GM12878 (cell line): ENCODE data around the gene TOM1L1. TPM values are rescaled to one million over a fixed set of nuclear protein-coding genes. Genes with fewer than 3 reads are reported as not detected.

ENCODE experiments used
- ATAC-seq: fragments of 200-7000 bp; cut with Tn5 transposase; 3 replicates; pipeline ENCODE4 v1.9.1; 2020; ENCODE audit warnings: mild to moderate bottlenecking, moderate library complexity
- BruUV-seq: library from RNA; stranded (reverse); fragments of 400-500 nt; replicated peaks from 2 replicates; lab custom pipeline; 2021; lab: Mats Ljungman, UMichigan
- CTCF ChIA-PET: fragments of 300-600 bp; sonication (Branson Sonifier 250); formaldehyde crosslinking; extraction: SDS; loops from one replicate; lab custom pipeline; 2021; ENCODE audit warnings: inconsistent platforms; lab: Yijun Ruan, JAX
- POLR2A ChIA-PET: fragments of 350-600 bp; formaldehyde crosslinking; extraction: SDS; loops from one replicate; lab custom pipeline; 2021; ENCODE audit warnings: inconsistent platforms; lab: Charles Lee
- RAD21 ChIA-PET: fragments of 300-600 bp; sonication (Branson Sonifier 250); formaldehyde crosslinking; loops from one replicate; lab custom pipeline; 2023; ENCODE audit warnings: antibody characterized with exemption; ENCODE audit not compliant: unreplicated experiment; lab: Charles Lee
- SMC1A ChIA-PET: fragments of 300-600 bp; sonication (Branson Sonifier 250); formaldehyde crosslinking; loops from one replicate; lab custom pipeline; 2023; ENCODE audit not compliant: unreplicated experiment, uncharacterized antibody; lab: Charles Lee
- DNase-seq: peaks from one replicate; pipeline ENCODE4 v3.0.0-alpha.2; 2011; ENCODE audit warnings: low read depth, low spot score
- FAIRE-seq: peaks from 3 replicates; lab custom pipeline; 2011; peaks lifted over from hg19 to GRCh38; lab: Jason Lieb, UNC
- H2AFZ ChIP-seq: 2 replicates; pipeline ENCODE4 v1.6.0; 2011; ENCODE audit warnings: low read depth, low read length, control low read depth; ENCODE audit not compliant: control insufficient read depth
- H3K27ac ChIP-seq: 2 replicates; pipeline ENCODE4 v1.5.1; 2011; ENCODE audit warnings: control low read depth; ENCODE audit not compliant: control insufficient read depth, insufficient read depth
- H3K27me3 ChIP-seq, 2 experiments: replicated peaks in 1 of 2; 2 replicates each; pipeline versions ENCODE4 v1.6.0 to v1.6.1; 2011; ENCODE audit warnings: low read length in 1 of 2; ENCODE audit not compliant: control insufficient read depth in 2 of 2, insufficient read depth in 2 of 2
- H3K36me3 ChIP-seq, 2 experiments: 2 replicates each; pipeline ENCODE4 v1.5.1; 2011; ENCODE audit warnings: low read length in 1 of 2; ENCODE audit not compliant: control insufficient read depth in 2 of 2, insufficient read depth in 2 of 2
- H3K4me1 ChIP-seq: 2 replicates; pipeline ENCODE4 v1.6.1; 2011; ENCODE audit warnings: mild to moderate bottlenecking, low read length, moderate library complexity, mixed read lengths; ENCODE audit not compliant: control insufficient read depth, insufficient read depth
- H3K4me2 ChIP-seq: 2 replicates; pipeline ENCODE4 v1.6.0; 2011; ENCODE audit warnings: control low read depth; ENCODE audit not compliant: control insufficient read depth, insufficient read depth
- H3K4me3 ChIP-seq: fragments of 200-600 bp; sonication (generic); 2 replicates; pipeline ENCODE4 v1.5.1; 2016
- H3K79me2 ChIP-seq: 2 replicates; pipeline ENCODE4 v1.6.0; 2011; ENCODE audit warnings: low read length; ENCODE audit not compliant: control insufficient read depth, insufficient read depth
- H3K9ac ChIP-seq: 2 replicates; pipeline ENCODE4 v1.8.0; 2011; ENCODE audit warnings: low read length, control low read depth, mixed read lengths; ENCODE audit not compliant: control insufficient read depth, insufficient read depth
- H3K9me3 ChIP-seq: replicated peaks from 3 replicates; pipeline ENCODE4 v1.5.1; 2011; ENCODE audit warnings: mild to moderate bottlenecking, low read length; ENCODE audit not compliant: control insufficient read depth, insufficient read depth
- H4K20me1 ChIP-seq: 2 replicates; pipeline ENCODE4 v1.6.0; 2011; ENCODE audit not compliant: control insufficient read depth, insufficient read depth
- BCL11A ChIP-seq: IDR thresholded peaks from 2 replicates; pipeline ENCODE4 v1.6.1; 2011; ENCODE audit warnings: low read depth, low read length
- CTCF ChIP-seq, 3 experiments: IDR thresholded peaks in 2 of 3; conservative IDR thresholded peaks in 1 of 3; 2 replicates each; pipeline ENCODE4 v1.5.1; 2011; ENCODE audit warnings: low read depth in 3 of 3, low read length in 3 of 3, mild to moderate bottlenecking in 3 of 3, control low read depth in 2 of 3, moderate library complexity in 2 of 3, inconsistent platforms in 1 of 3, mixed read lengths in 1 of 3; ENCODE audit not compliant: control insufficient read depth in 2 of 3, insufficient read depth in 1 of 3; ENCODE audit errors: extremely low read depth in 1 of 3
- EP300 ChIP-seq, 2 experiments: fragments of 150-350 bp in 1 of 2; IDR thresholded peaks; 2 replicates each; pipeline ENCODE4 v1.6.1; 2011 to 2012; ENCODE audit warnings: low read depth in 2 of 2, low read length in 2 of 2, borderline replicate concordance in 1 of 2, improper control_type of control experiment in 1 of 2, inconsistent platforms in 1 of 2; ENCODE audit not compliant: control insufficient read depth in 1 of 2
- HCFC1 ChIP-seq: fragments of 150-350 bp; IDR thresholded peaks from 2 replicates; pipeline ENCODE4 v1.6.1; 2014; ENCODE audit warnings: low read length
- IKZF2 ChIP-seq, 2 experiments: fragments of 450-650 bp; IDR thresholded peaks; 2 replicates each; pipeline ENCODE4 v1.6.1; 2017; ENCODE audit warnings: mild to moderate bottlenecking in 2 of 2, moderate library complexity in 2 of 2
- IRF3 ChIP-seq: fragments of 450-650 bp; IDR thresholded peaks from 2 replicates; pipeline ENCODE4 v1.6.1; 2014; ENCODE audit warnings: mild to moderate bottlenecking
- MAX ChIP-seq: IDR thresholded peaks from 2 replicates; pipeline ENCODE4 v1.6.1; 2012; ENCODE audit warnings: low read depth, low read length, improper control_type of control experiment
- MYB ChIP-seq: fragments of 150-350 bp; IDR thresholded peaks from 2 replicates; pipeline ENCODE4 v1.6.1; 2014; ENCODE audit warnings: mild to moderate bottlenecking, low read depth, low read length, borderline replicate concordance
- NFYB ChIP-seq: IDR thresholded peaks from 2 replicates; pipeline ENCODE4 v1.6.1; 2011; ENCODE audit warnings: low read depth, mild to moderate bottlenecking, low read length, improper control_type of control experiment, moderate library complexity; ENCODE audit not compliant: insufficient read depth
- PAX5 ChIP-seq: IDR thresholded peaks from 2 replicates; pipeline ENCODE4 v1.6.1; 2011; ENCODE audit warnings: low read depth, low read length, borderline replicate concordance
- POLR2AphosphoS2 ChIP-seq: IDR thresholded peaks from 2 replicates; pipeline ENCODE4 v1.6.1; 2011; ENCODE audit warnings: low read depth, mild to moderate bottlenecking, low read length, improper control_type of control experiment, moderate library complexity
- SP1 ChIP-seq: IDR thresholded peaks from one replicate; pipeline ENCODE4 v1.6.1; 2011; ENCODE audit warnings: low read depth, low read length
- SRF ChIP-seq, 2 experiments: IDR thresholded peaks; 2 replicates each; pipeline ENCODE4 v1.6.1; 2011; ENCODE audit warnings: low read depth in 2 of 2, low read length in 2 of 2, mild to moderate bottlenecking in 1 of 2, moderate library complexity in 1 of 2
- SUPT20H ChIP-seq: IDR thresholded peaks from 2 replicates; pipeline ENCODE4 v1.6.1; 2011; ENCODE audit warnings: low read depth, mild to moderate bottlenecking, low read length, moderate library complexity, borderline replicate concordance; ENCODE audit not compliant: control insufficient read depth
- TARDBP ChIP-seq: IDR thresholded peaks from 2 replicates; pipeline ENCODE4 v1.6.1; 2016; ENCODE audit warnings: borderline replicate concordance
- YY1 ChIP-seq: IDR thresholded peaks from 2 replicates; pipeline ENCODE4 v1.6.1; 2011; ENCODE audit warnings: low read depth, mild to moderate bottlenecking, low read length
- WGBS: methylation state at CpG from one replicate; pipeline ENCODE4 v1.1.6; 2016; ENCODE audit warnings: low lambda C conversion rate; ENCODE audit not compliant: insufficient replicate concordance, insufficient coverage; ENCODE audit errors: missing lambda C conversion rate; 5-methylcytosine and 5-hydroxymethylcytosine counted together
- in situ Hi-C: fragments of 300-500 bp; cut with MboI; formaldehyde crosslinking; loops from 9 replicates; pipeline ENCODE4 v1.14.3; 2018; ENCODE audit warnings: mixed read lengths
- intact Hi-C: fragments of 100-400 bp; cut with micrococcal nuclease; formaldehyde crosslinking; loops from one replicate; pipeline ENCODE4 v1.14.2; 2022; ENCODE audit not compliant: unreplicated experiment
- polyA plus RNA-seq, 11 experiments: library from polyadenylated mRNA; depleted of rRNA in 4 of 11; unstranded in 6 of 11; stranded (reverse) in 5 of 11; fragments of >200 nt; fragmentation: Nextera tagmentation in 4 of 11; fragmentation: Illumina TruSeq in 1 of 11; extraction: Ambion mirVana in 4 of 11; extraction: Trizol in 1 of 11; gene quantifications; 1 replicate in 1 of 11; 2 replicates in 10 of 11; pipeline versions ENCODE4 v1.2.1 to v1.2.3, GENCODE V29; 2011 to 2016; ENCODE audit warnings: inconsistent platforms in 2 of 11, missing spikeins in 2 of 11, low read depth in 1 of 11
- total RNA-seq, 4 experiments: library from RNA; depleted of rRNA in 3 of 4; stranded (reverse); fragments of >200 nt in 3 of 4; fragmentation: Illumina TruSeq in 1 of 4; extraction: Trizol in 1 of 4; gene quantifications; 2 replicates each; pipeline versions ENCODE4 v1.2.1 to v1.2.3, GENCODE V29; 2013 to 2021

The TOM1L1 gene
- total and polyA plus RNA-seq, 10 of the 15 experiments (the other 5 are each of a cell fraction or from before 2014, with no cell fraction given), result 1.9 to 8.8 (median 2.5) TPM

- SMC1A ChIA-PET, result no interaction called here
- Histone ChIP-seq H3K4me1 (no peaks in the 10 kb centered on the region), H3K36me3 (no peaks in the 10 kb centered on the region), H4K20me1 (no peaks in the 10 kb centered on the region), H3K9me3 (no peaks in the 10 kb centered on the region), H3K9ac (no peak overlapping the region), H3K79me2 (no peaks in the 10 kb centered on the region), H3K4me3 (no peak overlapping the region), H2AFZ (no peak overlapping the region), H3K4me2 (no peak overlapping the region), H3K27me3 (no peaks in the 10 kb centered on the region), H3K27ac (no peak overlapping the region)
- ATAC-seq (no peak), FAIRE-seq (no peak), DNase-seq (no peak)
- CTCF ChIA-PET, result interaction anchor here (0.6 kb wide), 1 partner anchor 431 kb away, joined by 7 read pairs; no protein-coding TSS in a partner anchor
- no TSS peak for BruUV-seq
- RAD21 ChIA-PET, result no interaction called here
- no peak for TF ChIP-seq MAX
- no peak for TF ChIP-seq BCL11A
- intact Hi-C loops (no loop called here), in situ Hi-C loops (no loop called here)
- WGBS, result 31% methylated on average over 3 of the region's 3 CpGs
- POLR2A ChIA-PET, result no interaction called here
These were observed 26.9 kb downstream of the TOM1L1 start for GRCh38 chr17:54927525-54927924.

- in situ Hi-C loops, result no loop called here
- FAIRE-seq (no peak), ATAC-seq (no peak), DNase-seq (no peak)
- H3K36me3 ChIP-seq, result no peaks in the 10 kb centered on the region
- H3K9ac ChIP-seq, result no peak overlapping the region
- ChIA-PET POLR2A (no interaction called here), RAD21 (no interaction called here), CTCF (no interaction called here), SMC1A (no interaction called here)
- no peak overlapping the region for H2AFZ ChIP-seq
- WGBS, result 100% methylated on average over 1 of the region's 1 CpG
- H3K4me1 ChIP-seq, result no peaks in the 10 kb centered on the region
- no peaks in the 10 kb centered on the region for H4K20me1 ChIP-seq
- no TSS peak for BruUV-seq
- H3K4me3 ChIP-seq, result no peak overlapping the region
- H3K9me3 ChIP-seq, result no peaks in the 10 kb centered on the region
- no peaks in the 10 kb centered on the region for H3K27me3 ChIP-seq
- intact Hi-C loops, result no loop called here
- H3K79me2 ChIP-seq, result no peaks in the 10 kb centered on the region
- H3K4me2 ChIP-seq, result no peak overlapping the region
- H3K27ac ChIP-seq, result no peak overlapping the region
- TF ChIP-seq IKZF2 (IDR thresholded peaks at IDR 0.05) (no peak), HCFC1 (no peak), POLR2AphosphoS2 (no peak), YY1 (no peak), SUPT20H (no peak), NFYB (no peak), MYB (no peak), PAX5 (no peak), SP1 (no peak), EP300 (IDR thresholded peaks at IDR 0.05; ENCODE audit: borderline replicate concordance in 1 of 2, control insufficient read depth in 1 of 2, low read depth in 2 of 2, low read length in 2 of 2) (no peak), IRF3 (no peak), CTCF (IDR thresholded peaks at IDR 0.05 in 2 of 3, conservative IDR thresholded peaks at IDR 0.05 in 1 of 3; ENCODE audit: control insufficient read depth in 2 of 3, extremely low read depth in 1 of 3, insufficient read depth in 1 of 3, low read depth in 3 of 3, low read length in 3 of 3) (no peak), TARDBP (no peak), SRF (IDR thresholded peaks at IDR 0.05; ENCODE audit: low read depth in 2 of 2, low read length in 2 of 2) (no peak)
These were observed 32.1 kb downstream of the TOM1L1 start for GRCh38 chr17:54932711-54933110.
